Measurements from ENCODE around the gene SPINK13. TPM values are rescaled to one million over a fixed set of nuclear protein-coding genes. Genes with fewer than 3 reads are reported as not detected.
"Not testable (repeated sequence)": the region's sequence is repeated elsewhere in the genome, so short reads cannot be mapped to it uniquely, and the experiment has no call there.

SPINK13 gene
- total RNA-seq, 1 donor from 2014 or later = not detected

DNA sequence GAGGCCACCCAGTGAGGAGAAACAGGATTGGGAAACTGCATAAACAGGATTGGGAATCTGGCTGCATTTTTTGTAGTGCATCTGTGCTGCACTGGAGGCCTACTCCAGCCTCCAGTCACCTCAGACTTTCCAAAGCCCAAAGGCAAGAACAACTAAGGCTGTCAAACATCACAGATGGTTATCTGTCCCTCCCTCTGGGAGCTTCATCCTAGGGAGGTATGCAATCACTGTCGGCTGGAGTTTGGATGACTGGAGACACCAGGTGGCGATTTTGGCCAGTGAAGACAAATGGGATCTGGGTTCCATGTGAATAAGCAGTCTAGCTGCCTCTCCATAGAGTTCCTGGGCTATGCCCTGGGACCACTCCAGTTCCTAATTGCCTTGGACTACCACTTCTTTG is 9.3 kb upstream of the SPINK13 start:
- Mint-ChIP-seq H3K36me3 (ENCODE audit: low read depth, unreplicated experiment) (no peaks in the 10 kb centered on the region), H3K27ac (ENCODE audit: unreplicated experiment) (no peak overlapping the region), H3K9me3 (ENCODE audit: unreplicated experiment) (no peaks in the 10 kb centered on the region), H3K4me3 (ENCODE audit: unreplicated experiment) (no peak overlapping the region), H3K4me1 (ENCODE audit: unreplicated experiment) (no peaks in the 10 kb centered on the region), H3K27me3 (ENCODE audit: unreplicated experiment) (peaks cover 2% of the 10 kb centered on the region)
- no peak for DNase-seq (ENCODE audit: low spot score)
- TF ChIP-seq CTCF (IDR thresholded peaks at IDR 0.05; ENCODE audit: unreplicated experiment) = no peak

DNA sequence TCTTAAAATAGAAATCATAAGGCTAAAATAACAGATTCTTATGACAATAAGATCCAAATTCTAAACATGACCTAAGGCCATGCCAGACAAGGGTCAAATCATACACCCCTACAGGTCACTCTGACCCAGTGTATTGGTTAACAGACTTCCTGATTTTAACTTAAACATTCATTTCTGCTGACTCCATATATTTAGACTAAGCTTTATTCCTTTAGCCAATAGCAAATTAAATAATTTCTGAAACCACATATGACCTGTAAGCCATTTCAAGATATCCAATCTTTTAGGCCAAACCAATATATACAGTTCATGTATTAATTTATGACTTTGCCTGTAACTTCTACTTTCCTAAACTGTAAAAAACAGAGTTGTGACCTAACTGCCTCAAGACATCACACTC is 7.4 kb upstream of the SPINK13 start:
- Mint-ChIP-seq H3K4me1 (ENCODE audit: unreplicated experiment) (no peaks in the 10 kb centered on the region), H3K9me3 (ENCODE audit: unreplicated experiment) (no peaks in the 10 kb centered on the region), H3K4me3 (ENCODE audit: unreplicated experiment) (no peak overlapping the region), H3K27me3 (ENCODE audit: unreplicated experiment) (no peaks in the 10 kb centered on the region), H3K27ac (ENCODE audit: unreplicated experiment) (no peak overlapping the region), H3K36me3 (ENCODE audit: low read depth, unreplicated experiment) (no peaks in the 10 kb centered on the region)
- TF ChIP-seq CTCF (IDR thresholded peaks at IDR 0.05; ENCODE audit: unreplicated experiment) = no peak
- DNase-seq (ENCODE audit: low spot score) = no peak

- no peak for DNase-seq (ENCODE audit: low spot score)
- Mint-ChIP-seq H3K27me3 (ENCODE audit: unreplicated experiment) (no peaks in the 10 kb centered on the region), H3K27ac (ENCODE audit: unreplicated experiment) (no peak overlapping the region), H3K36me3 (ENCODE audit: low read depth, unreplicated experiment) (no peaks in the 10 kb centered on the region), H3K4me3 (ENCODE audit: unreplicated experiment) (no peak overlapping the region), H3K4me1 (ENCODE audit: unreplicated experiment) (no peaks in the 10 kb centered on the region), H3K9me3 (ENCODE audit: unreplicated experiment) (no peaks in the 10 kb centered on the region)
- no peak for TF ChIP-seq CTCF (IDR thresholded peaks at IDR 0.05; ENCODE audit: unreplicated experiment)
These were observed 632 bp upstream of the SPINK13 start for GRCh38 chr5:148267962-148268361.

GRCh38 chr5:148275129-148275528 is 6.5 kb downstream of the SPINK13 start:
- not testable (repeated sequence) for H3K4me3 Mint-ChIP-seq (ENCODE audit: unreplicated experiment); DNase-seq (ENCODE audit: low spot score)

DNA sequence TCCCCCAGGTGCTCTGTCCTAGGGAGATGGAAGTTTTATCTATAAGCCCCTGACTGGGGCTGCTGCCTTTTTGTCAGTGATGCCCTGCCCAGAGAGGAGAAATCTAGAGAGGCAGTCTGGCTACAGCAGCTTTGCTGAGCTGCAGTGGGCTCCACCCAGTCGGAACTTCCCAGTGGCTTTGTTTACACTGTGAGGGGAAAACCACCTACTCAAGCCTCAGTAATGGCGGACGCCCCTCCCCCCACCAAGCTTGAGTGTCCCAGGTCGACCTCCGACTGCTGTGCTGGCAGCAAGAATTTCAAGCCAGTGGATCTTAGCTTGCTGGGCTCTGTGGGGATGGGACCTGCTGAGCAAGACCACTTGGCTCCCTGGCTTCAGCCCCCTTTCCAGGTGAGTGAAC is 12.3 kb downstream of the SPINK13 start:
- not testable (repeated sequence) for H3K27me3 Mint-ChIP-seq (ENCODE audit: unreplicated experiment); H3K27ac Mint-ChIP-seq (ENCODE audit: unreplicated experiment); H3K4me3 Mint-ChIP-seq (ENCODE audit: unreplicated experiment); H3K9me3 Mint-ChIP-seq (ENCODE audit: unreplicated experiment); H3K4me1 Mint-ChIP-seq (ENCODE audit: unreplicated experiment); DNase-seq (ENCODE audit: low spot score); H3K36me3 Mint-ChIP-seq (ENCODE audit: low read depth, unreplicated experiment)

More at GRCh38 chr5:148275129-148275528, 6.5 kb downstream of the SPINK13 start:
- H3K36me3 Mint-ChIP-seq (ENCODE audit: low read depth, unreplicated experiment); H3K27ac Mint-ChIP-seq (ENCODE audit: unreplicated experiment); H3K9me3 Mint-ChIP-seq (ENCODE audit: unreplicated experiment); H3K4me1 Mint-ChIP-seq (ENCODE audit: unreplicated experiment); H3K27me3 Mint-ChIP-seq (ENCODE audit: unreplicated experiment): not testable (repeated sequence)

- H3K27ac Mint-ChIP-seq (ENCODE audit: unreplicated experiment); H3K4me3 Mint-ChIP-seq (ENCODE audit: unreplicated experiment); H3K27me3 Mint-ChIP-seq (ENCODE audit: unreplicated experiment); H3K36me3 Mint-ChIP-seq (ENCODE audit: low read depth, unreplicated experiment); H3K4me1 Mint-ChIP-seq (ENCODE audit: unreplicated experiment); DNase-seq (ENCODE audit: low spot score); H3K9me3 Mint-ChIP-seq (ENCODE audit: unreplicated experiment): not testable (repeated sequence)
These were observed 12.7 kb downstream of the SPINK13 start for GRCh38 chr5:148281336-148281735.
